ENCODE results near the gene ARHGEF38.
"Not testable (repeated sequence)": the region's sequence is repeated elsewhere in the genome, so short reads cannot be mapped to it uniquely, and the experiment has no call there.

ARHGEF38 gene

DNA sequence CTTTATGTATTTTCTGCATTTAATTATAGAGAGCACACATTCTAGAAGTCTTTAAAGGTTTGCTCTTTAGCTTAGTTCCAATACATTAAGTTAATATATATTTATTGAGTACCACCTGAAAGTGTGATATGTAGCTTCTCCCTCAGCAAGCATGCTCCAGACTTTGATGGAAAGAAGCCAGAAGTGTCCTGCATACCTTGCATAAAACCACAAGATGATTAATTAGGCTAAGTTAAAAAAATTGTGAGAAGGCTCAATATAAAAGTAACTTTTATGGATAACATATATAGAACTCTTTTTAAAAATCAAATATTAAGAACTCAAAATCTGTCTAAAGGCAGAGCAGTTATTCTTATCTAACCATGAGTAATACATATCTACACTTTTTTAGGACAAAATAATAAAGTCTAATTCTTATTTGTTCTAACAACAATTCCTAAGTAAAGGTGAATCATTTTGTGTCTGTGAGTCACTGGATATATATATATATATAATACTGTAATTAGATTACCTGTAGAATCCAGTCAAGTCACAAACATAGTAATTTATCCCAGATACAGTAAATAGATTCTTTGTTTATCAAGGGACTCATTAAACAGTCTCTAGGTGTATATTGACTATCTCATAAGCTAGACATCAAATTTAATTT is 104.8 kb downstream of the ARHGEF38 start:
- DNase-seq: no peak
- H3K27ac Mint-ChIP-seq: no peak overlapping the region
- H3K4me3 Mint-ChIP-seq: no peak overlapping the region
- no peaks in the 10 kb centered on the region for H3K9me3 Mint-ChIP-seq
- no peak for ATAC-seq (replicated peaks)
- peaks cover 0 to 9% of the 10 kb centered on the region in 2 donors for H3K27me3 Mint-ChIP-seq
- no peaks in the 10 kb centered on the region for H3K4me1 Mint-ChIP-seq (ENCODE audit: low read depth in 2 of 2)
- H3K36me3 Mint-ChIP-seq (ENCODE audit: insufficient read depth): no peaks in the 10 kb centered on the region

DNA sequence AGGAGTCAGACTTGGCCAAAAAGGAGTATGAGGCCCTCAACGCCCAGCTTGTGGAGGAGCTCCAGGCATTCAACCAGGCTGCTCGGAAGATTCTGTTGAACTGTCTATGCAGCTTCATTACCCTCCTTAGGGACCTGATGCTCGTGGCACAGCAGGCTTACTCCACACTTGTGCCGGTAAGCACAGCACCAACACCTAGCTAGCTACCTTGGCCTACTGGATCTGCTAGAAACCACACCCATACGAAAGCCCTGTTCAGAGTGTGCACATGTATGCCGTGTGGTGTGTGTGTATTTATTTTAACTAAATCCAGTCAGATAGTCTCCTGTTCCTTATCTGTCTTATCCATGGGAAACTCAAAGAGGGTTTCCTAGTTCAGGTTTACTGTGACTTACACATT is 106.8 kb downstream of the ARHGEF38 start:
- Mint-ChIP-seq H3K27ac (no peak overlapping the region), H3K4me3 (no peak overlapping the region), H3K36me3 (ENCODE audit: insufficient read depth) (no peaks in the 10 kb centered on the region), H3K27me3 (peaks cover 1 to 11% of the 10 kb centered on the region in 2 donors), H3K9me3 (no peaks in the 10 kb centered on the region), H3K4me1 (ENCODE audit: low read depth in 2 of 2) (no peaks in the 10 kb centered on the region)
- ATAC-seq (replicated peaks) (no peak), DNase-seq (no peak)

- peaks cover 14 to 23% of the 10 kb centered on the region in 2 donors for H3K27me3 Mint-ChIP-seq
- no peak for DNase-seq
- no peaks in the 10 kb centered on the region for H3K9me3 Mint-ChIP-seq
- no peak for ATAC-seq (replicated peaks)
- no peaks in the 10 kb centered on the region for H3K36me3 Mint-ChIP-seq (ENCODE audit: insufficient read depth)
- H3K27ac Mint-ChIP-seq: no peak overlapping the region
- H3K4me3 Mint-ChIP-seq: no peak overlapping the region
- no peaks in the 10 kb centered on the region for H3K4me1 Mint-ChIP-seq (ENCODE audit: low read depth in 2 of 2)
These were observed 108.6 kb downstream of the ARHGEF38 start for GRCh38 chr4:105661028-105661427.

DNA sequence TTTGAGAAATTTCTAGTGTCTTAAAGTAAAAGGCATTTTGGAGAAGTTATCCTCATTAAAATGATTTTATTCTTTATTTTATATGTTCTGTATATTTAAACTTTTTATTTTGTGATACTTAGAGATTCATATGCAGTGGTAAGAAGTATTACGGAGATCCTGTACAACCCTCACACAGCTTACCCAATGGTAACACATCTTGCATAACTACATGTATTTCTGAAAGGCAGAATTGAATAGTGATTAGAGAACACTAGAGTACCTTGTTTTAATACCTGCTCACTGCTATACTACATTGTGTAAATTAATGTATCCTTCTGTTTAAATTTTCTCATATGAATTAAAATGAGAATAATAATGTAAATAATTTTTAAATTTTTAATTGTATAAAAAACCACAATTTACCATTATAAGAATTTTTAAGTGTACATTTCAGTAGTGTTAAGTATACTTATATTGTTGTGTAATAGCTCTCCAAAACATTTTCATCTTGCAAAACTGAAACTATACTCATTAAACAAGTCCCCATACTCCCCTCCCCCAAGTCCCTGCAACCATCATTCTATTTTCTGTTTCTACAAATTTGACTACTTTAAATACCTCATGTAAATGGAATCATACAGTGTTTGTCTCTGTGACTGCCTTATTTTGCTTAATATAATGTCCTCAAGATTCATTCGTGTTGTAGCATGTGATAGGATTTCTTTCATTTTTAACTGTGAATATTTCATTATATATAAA is 110.7 kb downstream of the ARHGEF38 start:
- no peaks in the 10 kb centered on the region for H3K36me3 Mint-ChIP-seq (ENCODE audit: insufficient read depth)
- no peaks in the 10 kb centered on the region for H3K4me1 Mint-ChIP-seq (ENCODE audit: low read depth in 2 of 2)
- H3K27me3 Mint-ChIP-seq: peaks cover 17 to 23% of the 10 kb centered on the region in 2 donors
- no peak overlapping the region for H3K27ac Mint-ChIP-seq
- H3K4me3 Mint-ChIP-seq: no peak overlapping the region
- H3K9me3 Mint-ChIP-seq: no peaks in the 10 kb centered on the region
- DNase-seq (no peak), ATAC-seq (replicated peaks) (no peak)

DNA sequence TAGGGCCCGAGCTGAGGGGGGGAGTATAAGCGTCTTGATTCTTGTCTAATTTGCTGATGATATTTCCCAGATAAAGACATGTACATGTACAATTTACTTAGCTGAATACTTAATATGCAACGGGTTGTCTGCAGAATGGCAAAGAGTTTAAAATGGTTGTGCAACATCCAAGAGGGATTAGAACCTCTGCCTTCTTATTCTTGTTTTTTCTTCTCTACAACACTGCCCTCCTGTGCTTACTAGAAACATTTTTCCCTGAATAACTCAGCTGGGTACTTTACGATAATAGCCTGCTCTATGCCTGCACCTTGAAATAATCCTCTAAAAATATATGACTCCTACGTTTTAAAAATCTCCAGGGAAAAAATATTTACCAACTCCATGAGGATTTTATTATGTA is 114.3 kb downstream of the ARHGEF38 start:
- no peak overlapping the region for H3K27ac Mint-ChIP-seq
- no peaks in the 10 kb centered on the region for H3K36me3 Mint-ChIP-seq (ENCODE audit: insufficient read depth)
- no peaks in the 10 kb centered on the region for H3K9me3 Mint-ChIP-seq
- DNase-seq (no peak), ATAC-seq (replicated peaks) (no peak)
- H3K4me1 Mint-ChIP-seq (ENCODE audit: low read depth in 2 of 2): no peaks in the 10 kb centered on the region
- no peak overlapping the region for H3K4me3 Mint-ChIP-seq
- peaks cover 22 to 26% of the 10 kb centered on the region in 2 donors for H3K27me3 Mint-ChIP-seq

- no peaks in the 10 kb centered on the region for H3K9me3 Mint-ChIP-seq
- H3K4me1 Mint-ChIP-seq (ENCODE audit: low read depth in 2 of 2): no peaks in the 10 kb centered on the region
- peaks cover 11 to 28% of the 10 kb centered on the region in 2 donors for H3K27me3 Mint-ChIP-seq
- no peak overlapping the region for H3K27ac Mint-ChIP-seq
- no peak overlapping the region for H3K4me3 Mint-ChIP-seq
- no peaks in the 10 kb centered on the region for H3K36me3 Mint-ChIP-seq (ENCODE audit: insufficient read depth)
- DNase-seq: no peak
- ATAC-seq (replicated peaks): no peak
These were observed 118.3 kb downstream of the ARHGEF38 start for GRCh38 chr4:105670684-105671083.

GRCh38 chr4:105671301-105671700 is 118.9 kb downstream of the ARHGEF38 start:
- H3K36me3 Mint-ChIP-seq (ENCODE audit: insufficient read depth): no peaks in the 10 kb centered on the region
- H3K27ac Mint-ChIP-seq: no peak overlapping the region
- peaks cover 5 to 23% of the 10 kb centered on the region in 2 donors for H3K27me3 Mint-ChIP-seq
- no peak overlapping the region for H3K4me3 Mint-ChIP-seq
- no peak for ATAC-seq (replicated peaks)
- no peak for DNase-seq
- H3K4me1 Mint-ChIP-seq (ENCODE audit: low read depth in 2 of 2): no peaks in the 10 kb centered on the region
- H3K9me3 Mint-ChIP-seq: no peaks in the 10 kb centered on the region

GRCh38 chr4:105674011-105674410 is 121.6 kb downstream of the ARHGEF38 start:
- no peaks in the 10 kb centered on the region for H3K4me1 Mint-ChIP-seq (ENCODE audit: low read depth in 2 of 2)
- peaks cover 5 to 23% of the 10 kb centered on the region in 2 donors for H3K27me3 Mint-ChIP-seq
- ATAC-seq (replicated peaks) (no peak), DNase-seq (no peak)
- H3K27ac Mint-ChIP-seq: no peak overlapping the region
- no peaks in the 10 kb centered on the region for H3K9me3 Mint-ChIP-seq
- H3K36me3 Mint-ChIP-seq (ENCODE audit: insufficient read depth): no peaks in the 10 kb centered on the region
- H3K4me3 Mint-ChIP-seq: no peak overlapping the region

GRCh38 chr4:105677709-105678108 is 125.3 kb downstream of the ARHGEF38 start:
- no peak for DNase-seq
- peaks cover 0 to 12% of the 10 kb centered on the region in 2 donors for H3K27me3 Mint-ChIP-seq
- no peak overlapping the region for H3K27ac Mint-ChIP-seq
- no peaks in the 10 kb centered on the region for H3K9me3 Mint-ChIP-seq
- no peak overlapping the region for H3K4me3 Mint-ChIP-seq
- H3K4me1 Mint-ChIP-seq (ENCODE audit: low read depth in 2 of 2): no peaks in the 10 kb centered on the region
- ATAC-seq (replicated peaks): no peak
- peaks cover 10% of the 10 kb centered on the region for H3K36me3 Mint-ChIP-seq (ENCODE audit: insufficient read depth)

- ATAC-seq (replicated peaks): no peak
- no peaks in the 10 kb centered on the region for H3K4me1 Mint-ChIP-seq (ENCODE audit: low read depth in 2 of 2)
- H3K36me3 Mint-ChIP-seq (ENCODE audit: insufficient read depth): peaks cover 17% of the 10 kb centered on the region
- H3K27me3 Mint-ChIP-seq: no peaks in the 10 kb centered on the region
- H3K9me3 Mint-ChIP-seq: no peaks in the 10 kb centered on the region
- H3K4me3 Mint-ChIP-seq: no peak overlapping the region
- no peak for DNase-seq
- H3K27ac Mint-ChIP-seq: no peak overlapping the region
These were observed 126.8 kb downstream of the ARHGEF38 start for GRCh38 chr4:105679186-105679585.

DNA sequence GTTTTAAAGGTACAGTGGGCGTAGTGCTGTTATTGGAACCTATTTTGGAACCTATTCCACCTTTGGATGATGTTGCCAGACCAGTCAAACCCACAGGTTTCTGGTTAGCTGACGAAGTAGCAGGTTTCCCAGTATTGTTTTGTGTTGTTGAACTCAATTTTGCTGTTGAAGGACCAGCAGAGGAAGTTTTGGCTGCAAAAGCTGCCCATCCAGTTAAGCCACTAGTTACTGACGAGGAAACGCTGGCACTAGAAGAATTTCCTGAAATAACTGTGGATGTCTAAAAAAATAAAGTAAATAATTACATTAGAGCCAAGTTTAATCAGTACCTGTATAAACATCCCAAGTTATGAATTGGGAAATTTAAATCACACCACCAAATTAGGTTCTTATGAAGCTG is 130.6 kb downstream of the ARHGEF38 start:
- ATAC-seq (replicated peaks): no peak
- H3K9me3 Mint-ChIP-seq: no peaks in the 10 kb centered on the region
- no peak overlapping the region for H3K27ac Mint-ChIP-seq
- no peak for DNase-seq
- H3K27me3 Mint-ChIP-seq: no peaks in the 10 kb centered on the region
- H3K4me1 Mint-ChIP-seq (ENCODE audit: low read depth in 2 of 2): no peaks in the 10 kb centered on the region
- H3K36me3 Mint-ChIP-seq (ENCODE audit: insufficient read depth): peaks cover 40% of the 10 kb centered on the region
- H3K4me3 Mint-ChIP-seq: no peak overlapping the region

DNA sequence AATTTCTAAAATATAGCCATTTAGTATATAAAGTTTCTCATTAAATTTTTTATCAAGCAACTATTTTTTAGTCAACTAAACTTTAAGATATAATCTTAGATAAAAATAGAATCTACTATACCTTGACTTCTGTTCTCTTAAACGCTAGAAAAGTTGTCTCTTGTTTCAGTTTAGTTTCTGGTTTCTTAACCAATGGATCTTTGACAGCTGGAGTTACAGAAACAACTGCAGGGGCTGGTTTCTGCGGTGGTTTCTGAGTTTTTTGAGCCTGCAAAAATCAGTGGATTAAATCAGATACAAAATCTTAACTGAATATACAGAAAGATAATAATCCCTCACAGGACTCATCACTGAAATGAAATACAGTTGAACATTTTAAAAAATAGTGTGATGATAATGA is 134.2 kb downstream of the ARHGEF38 start:
- Mint-ChIP-seq H3K36me3 (ENCODE audit: insufficient read depth) (peaks cover 44% of the 10 kb centered on the region), H3K27me3 (no peaks in the 10 kb centered on the region), H3K4me1 (ENCODE audit: low read depth in 2 of 2) (no peaks in the 10 kb centered on the region), H3K27ac (peak overlapping the region in 1 of 2 donors; percentile 19), H3K4me3 (no peak overlapping the region), H3K9me3 (no peaks in the 10 kb centered on the region)
- no peak for ATAC-seq (replicated peaks)
- no peak for DNase-seq

DNA sequence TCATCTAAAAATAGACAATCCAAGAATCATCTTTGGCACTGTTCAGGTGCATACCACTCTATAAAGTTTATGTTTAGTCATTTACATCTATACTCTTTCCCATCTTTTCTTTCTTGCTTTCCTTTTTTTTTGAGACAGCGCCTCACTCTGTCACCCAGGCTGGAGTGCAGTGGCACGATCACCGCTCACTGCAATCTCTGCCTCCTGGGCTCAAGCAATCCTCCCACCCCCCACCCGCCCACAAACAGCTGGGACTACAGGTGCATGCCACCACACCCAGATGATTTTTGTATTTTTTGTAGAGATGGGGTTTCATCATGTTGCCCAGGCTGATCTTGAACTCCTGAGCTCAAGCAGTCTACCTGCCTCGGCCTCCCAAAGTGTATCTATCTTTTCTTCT is 142.4 kb downstream of the ARHGEF38 start:
- H3K36me3 Mint-ChIP-seq (ENCODE audit: insufficient read depth): peaks cover 32% of the 10 kb centered on the region
- H3K27me3 Mint-ChIP-seq; H3K27ac Mint-ChIP-seq; H3K9me3 Mint-ChIP-seq; H3K4me3 Mint-ChIP-seq; ATAC-seq (replicated peaks); DNase-seq; H3K4me1 Mint-ChIP-seq (ENCODE audit: low read depth in 2 of 2): not testable (repeated sequence)

- ATAC-seq (replicated peaks); DNase-seq; H3K4me1 Mint-ChIP-seq (ENCODE audit: low read depth in 2 of 2); H3K4me3 Mint-ChIP-seq; H3K9me3 Mint-ChIP-seq; H3K27ac Mint-ChIP-seq; H3K27me3 Mint-ChIP-seq: not testable (repeated sequence)
- peaks cover 38% of the 10 kb centered on the region for H3K36me3 Mint-ChIP-seq (ENCODE audit: insufficient read depth)
These were observed 143.4 kb downstream of the ARHGEF38 start for GRCh38 chr4:105695832-105696231.

All from effector memory CD8-positive, alpha-beta T cell (primary cell).